SU-DHL-6 (cell line): ENCODE measurements around the gene UBE2G2.

Experiments
- H2AFZ ChIP-seq: fragments of 200-600 bp; sonication (generic); 2 replicates; pipeline ENCODE4 v1.6.1; 2014; ENCODE audit warnings: low read depth, mild to moderate bottlenecking, moderate library complexity, mixed read lengths, antibody characterized with exemption, low read length; ENCODE audit not compliant: severe bottlenecking
- H3F3A ChIP-seq: fragments of 200-600 bp; shearing (Covaris generic); 2 replicates; pipeline ENCODE4 v1.6.0; 2016; ENCODE audit warnings: antibody characterized with exemption, mild to moderate bottlenecking; ENCODE audit not compliant: insufficient read depth
- H3K27ac ChIP-seq: fragments of 200-600 bp; sonication (generic); 2 replicates; pipeline ENCODE4 v1.5.1; 2016; ENCODE audit warnings: low read depth, mild to moderate bottlenecking, low read length, moderate library complexity, mixed read lengths
- H3K27me3 ChIP-seq: fragments of 200-600 bp; sonication (generic), shearing (Covaris generic); 2 replicates; pipeline ENCODE4 v1.6.0; 2014; ENCODE audit warnings: mild to moderate bottlenecking, low read length
- H3K36me3 ChIP-seq: fragments of 200-600 bp; sonication (generic); 2 replicates; pipeline ENCODE4 v1.6.1; 2014; ENCODE audit warnings: mild to moderate bottlenecking, low read length, mixed read lengths
- H3K4me2 ChIP-seq: fragments of 300-600, 200-600 bp; shearing (Covaris generic), sonication (generic); 2 replicates; pipeline ENCODE4 v1.6.0; 2014; ENCODE audit warnings: low read length, low read depth, mild to moderate bottlenecking; ENCODE audit not compliant: poor library complexity, severe bottlenecking
- H3K4me3 ChIP-seq: fragments of 200-600 bp; sonication (generic); 2 replicates; pipeline ENCODE4 v1.5.1; 2014; ENCODE audit warnings: antibody characterized with exemption, low read length, mild to moderate bottlenecking, mixed read lengths; ENCODE audit not compliant: insufficient read depth, poor library complexity, severe bottlenecking
- H3K79me2 ChIP-seq: fragments of 200-600 bp; sonication (generic); 2 replicates; pipeline ENCODE4 v1.6.1; 2014; ENCODE audit warnings: mild to moderate bottlenecking, low read length, moderate library complexity; ENCODE audit not compliant: insufficient read depth
- H3K9ac ChIP-seq: fragments of 200-600 bp; sonication (generic); 2 replicates; pipeline ENCODE4 v1.7.0; 2014; ENCODE audit warnings: mild to moderate bottlenecking, low read length
- H3K9me2 ChIP-seq: fragments of 200-600 bp; sonication (generic); replicated peaks from 2 replicates; pipeline ENCODE4 v1.6.1; 2014; ENCODE audit warnings: low read length; ENCODE audit not compliant: insufficient read depth
- H3K9me3 ChIP-seq: fragments of 200-600 bp; sonication (generic); 2 replicates; pipeline ENCODE4 v1.6.1; 2014; ENCODE audit warnings: low read length, mixed read lengths; ENCODE audit not compliant: insufficient read depth
- H4K20me1 ChIP-seq: fragments of 200-600 bp; sonication (generic); 2 replicates; pipeline ENCODE4 v1.6.1; 2014; ENCODE audit warnings: low read depth, mild to moderate bottlenecking, antibody characterized with exemption, low read length, moderate library complexity, mixed read lengths
- EZH2phosphoT487 ChIP-seq: fragments of 200-600 bp; sonication (generic), shearing (Covaris generic); conservative IDR thresholded peaks from 2 replicates; pipeline ENCODE4 v1.6.1; 2018; ENCODE audit warnings: mild to moderate bottlenecking, antibody characterized with exemption, low read length, moderate library complexity, mixed read lengths
- TF ChIP-seq, protein P1 (sequence below): fragments of 200-600 bp; sonication (generic); IDR thresholded peaks from one replicate; pipeline ENCODE4 v1.5.1; 2017; ENCODE audit warnings: antibody characterized with exemption, mild to moderate bottlenecking, low read length, moderate library complexity; ENCODE audit not compliant: insufficient read depth, poor library complexity, severe bottlenecking

The UBE2G2 gene, protein sequence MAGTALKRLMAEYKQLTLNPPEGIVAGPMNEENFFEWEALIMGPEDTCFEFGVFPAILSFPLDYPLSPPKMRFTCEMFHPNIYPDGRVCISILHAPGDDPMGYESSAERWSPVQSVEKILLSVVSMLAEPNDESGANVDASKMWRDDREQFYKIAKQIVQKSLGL

DNA sequence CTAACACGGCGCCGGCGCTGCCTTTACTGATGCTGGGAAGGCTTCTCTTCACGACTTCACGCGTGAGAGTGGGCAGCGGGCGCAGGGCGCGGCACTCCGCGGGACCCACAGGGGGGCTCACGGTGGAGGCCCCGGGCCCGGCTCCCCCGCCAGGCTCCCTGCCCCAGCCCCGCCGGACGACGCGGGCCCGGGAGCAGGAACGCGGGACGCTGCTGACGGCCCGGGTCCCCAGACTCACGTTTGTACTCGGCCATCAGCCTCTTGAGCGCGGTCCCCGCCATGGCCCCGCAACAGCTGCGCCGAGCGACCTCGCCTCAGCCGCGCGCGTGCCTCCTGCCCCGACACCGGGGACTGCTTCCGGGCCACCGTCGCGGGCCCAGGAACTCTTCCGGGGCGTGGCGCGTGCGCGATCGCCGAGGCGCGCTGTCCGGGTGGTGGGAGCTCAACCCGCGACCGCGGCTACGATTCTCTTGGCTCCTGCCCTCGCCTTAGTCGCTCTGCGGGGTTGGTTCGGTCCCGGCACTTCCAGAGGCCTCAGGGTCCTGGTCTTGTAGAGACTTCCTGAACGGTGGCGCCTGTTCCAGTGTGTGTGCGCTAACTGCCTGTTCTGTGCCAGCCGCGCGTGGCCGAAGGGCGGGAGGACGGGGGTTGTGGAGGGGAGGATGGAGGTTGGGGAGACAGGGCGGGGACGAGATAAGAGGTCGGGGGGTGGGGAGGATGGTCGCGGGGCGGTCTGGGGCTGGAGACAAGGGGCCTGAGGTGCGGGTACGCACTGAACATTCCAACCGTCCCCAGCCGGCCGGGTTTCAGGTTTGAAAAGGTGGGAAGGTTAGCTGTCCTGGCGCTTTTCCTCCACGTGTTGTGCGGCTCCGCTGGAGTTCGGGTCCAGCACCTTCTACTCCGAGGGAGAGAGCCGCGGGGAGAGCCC lies at the start of gene UBE2G2:
Gene UBE2G2 (minus strand): TSS at position 353 of the 928 bp plus-strand sequence. CDS start 72 bp downstream, at position 281.
- peak within 1 kb of the TSS; percentile 92 for H3K9ac ChIP-seq
- peaks cover 6% of the 10 kb centered on the region; the same call in 1 of the 2 replicates for H3K36me3 ChIP-seq
- peak within 1 kb of the TSS; percentile 81 for H3K4me2 ChIP-seq
- peaks cover 10% of the 10 kb centered on the region; the same call in 1 of the 2 replicates for H4K20me1 ChIP-seq
- peak within 1 kb of the TSS; percentile 56 for H3K27ac ChIP-seq
- 0 out of 2 replicates have a peak, but pooled peaks cover 10% of the 10 kb centered on the region for H3F3A ChIP-seq
- peak within 1 kb of the TSS; percentile 95 for H3K4me3 ChIP-seq
- H3K9me3 ChIP-seq: no peaks in the 10 kb centered on the region
- TF ChIP-seq, protein P1, sequence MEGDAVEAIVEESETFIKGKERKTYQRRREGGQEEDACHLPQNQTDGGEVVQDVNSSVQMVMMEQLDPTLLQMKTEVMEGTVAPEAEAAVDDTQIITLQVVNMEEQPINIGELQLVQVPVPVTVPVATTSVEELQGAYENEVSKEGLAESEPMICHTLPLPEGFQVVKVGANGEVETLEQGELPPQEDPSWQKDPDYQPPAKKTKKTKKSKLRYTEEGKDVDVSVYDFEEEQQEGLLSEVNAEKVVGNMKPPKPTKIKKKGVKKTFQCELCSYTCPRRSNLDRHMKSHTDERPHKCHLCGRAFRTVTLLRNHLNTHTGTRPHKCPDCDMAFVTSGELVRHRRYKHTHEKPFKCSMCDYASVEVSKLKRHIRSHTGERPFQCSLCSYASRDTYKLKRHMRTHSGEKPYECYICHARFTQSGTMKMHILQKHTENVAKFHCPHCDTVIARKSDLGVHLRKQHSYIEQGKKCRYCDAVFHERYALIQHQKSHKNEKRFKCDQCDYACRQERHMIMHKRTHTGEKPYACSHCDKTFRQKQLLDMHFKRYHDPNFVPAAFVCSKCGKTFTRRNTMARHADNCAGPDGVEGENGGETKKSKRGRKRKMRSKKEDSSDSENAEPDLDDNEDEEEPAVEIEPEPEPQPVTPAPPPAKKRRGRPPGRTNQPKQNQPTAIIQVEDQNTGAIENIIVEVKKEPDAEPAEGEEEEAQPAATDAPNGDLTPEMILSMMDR: no peak
- no peak for TF ChIP-seq EZH2phosphoT487
- no peaks in the 10 kb centered on the region for H3K27me3 ChIP-seq
- H3K79me2 ChIP-seq: peaks cover 55% of the 10 kb centered on the region
- peak within 1 kb of the TSS; percentile 46 for H2AFZ ChIP-seq
- no peaks in the 10 kb centered on the region for H3K9me2 ChIP-seq

DNA sequence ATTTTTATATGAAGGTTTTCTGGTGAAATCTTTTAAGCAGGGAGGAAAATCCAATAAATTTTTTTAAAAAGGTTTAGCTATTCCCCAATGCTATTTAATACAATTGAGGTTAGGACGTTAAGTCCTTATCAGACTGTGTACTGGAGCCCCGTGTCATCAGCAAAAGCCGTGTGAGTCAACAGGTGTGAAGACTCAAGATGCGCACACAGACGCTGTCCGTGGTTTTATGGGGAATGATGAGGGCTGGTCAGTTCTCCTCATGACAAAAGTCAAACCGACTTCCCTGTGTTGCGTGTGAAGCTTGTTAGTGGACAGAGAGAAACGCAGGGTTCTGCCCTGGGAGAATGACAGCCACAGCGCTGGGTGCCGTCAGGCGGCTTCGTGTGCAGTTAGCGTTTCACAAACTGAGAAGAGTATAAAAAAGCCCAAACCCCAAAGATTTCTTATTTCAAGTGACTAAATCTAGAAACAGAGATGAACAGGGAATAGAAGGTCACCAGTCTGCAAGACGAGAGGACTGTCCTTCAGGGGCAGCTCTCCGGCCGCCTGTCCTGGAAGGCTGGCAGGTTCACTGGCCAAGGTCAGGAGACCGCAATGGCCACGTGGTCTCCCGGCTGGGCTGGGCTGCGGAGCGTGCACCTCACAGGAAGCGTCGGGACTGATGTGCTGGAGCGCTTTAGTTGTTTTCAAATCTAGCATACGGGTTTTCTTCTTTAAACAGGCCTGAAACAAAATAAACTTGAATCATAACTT lies 49.5 kb upstream of the UBE2G2 start:
- Histone ChIP-seq H3K9ac (no peak overlapping the region), H3K27me3 (no peaks in the 10 kb centered on the region), H3F3A (no peaks in the 10 kb centered on the region), H3K4me3 (no peak overlapping the region), H4K20me1 (no peaks in the 10 kb centered on the region), H3K9me2 (no peaks in the 10 kb centered on the region), H3K36me3 (peaks cover 5% of the 10 kb centered on the region; the same call in 1 of the 2 replicates), H3K27ac (no peak overlapping the region), H3K4me2 (no peak overlapping the region), H3K79me2 (no peaks in the 10 kb centered on the region), H3K9me3 (no peaks in the 10 kb centered on the region), H2AFZ (no peak overlapping the region)
- TF ChIP-seq, protein P1: no peak
- TF ChIP-seq EZH2phosphoT487: no peak

DNA sequence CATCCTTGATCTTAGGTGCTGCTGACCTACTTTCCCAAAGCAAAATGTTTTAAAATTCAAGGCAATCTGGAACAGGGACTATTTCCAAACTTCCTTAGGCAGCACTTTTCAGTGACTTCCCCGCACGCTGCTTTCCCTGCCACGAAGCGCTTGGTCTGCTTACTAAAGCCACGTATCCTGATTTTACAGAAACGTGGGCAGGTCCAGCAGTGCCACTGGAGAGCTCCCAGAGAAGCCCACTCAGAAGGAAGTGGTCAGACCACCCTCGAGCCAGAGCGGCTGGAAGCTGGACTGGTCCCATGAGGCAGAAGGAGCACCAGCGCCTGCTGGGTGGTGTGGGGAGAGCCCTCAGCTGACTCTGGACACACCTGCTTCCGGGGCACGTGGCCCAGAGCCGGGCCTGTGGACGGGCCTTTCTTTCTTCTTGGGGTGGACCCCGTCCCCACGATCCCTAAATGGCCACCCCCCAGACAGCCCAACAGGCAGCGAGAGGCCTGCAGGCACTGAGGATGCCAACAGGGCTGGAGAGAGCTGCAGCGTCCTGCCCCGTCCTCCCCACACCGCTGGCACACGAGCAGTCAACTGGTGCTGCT lies 48.7 kb upstream of the UBE2G2 start:
- Histone ChIP-seq H3K9me2 (no peaks in the 10 kb centered on the region), H3K36me3 (peaks cover 5% of the 10 kb centered on the region; the same call in 1 of the 2 replicates), H3K9me3 (no peaks in the 10 kb centered on the region), H3F3A (no peaks in the 10 kb centered on the region), H3K4me3 (no peak overlapping the region), H3K27me3 (no peaks in the 10 kb centered on the region), H4K20me1 (no peaks in the 10 kb centered on the region), H3K79me2 (no peaks in the 10 kb centered on the region), H3K27ac (no peak overlapping the region), H2AFZ (no peak overlapping the region), H3K9ac (no peak overlapping the region), H3K4me2 (no peak overlapping the region)
- no peak for TF ChIP-seq EZH2phosphoT487
- TF ChIP-seq, protein P1: no peak
